GM19351 (cell line): ENCODE data around the gene PGK1.
A peak's percentile ranks its signal among the peaks of the same experiment; 100 is the strongest.
"Not testable (repeated sequence)": the region's sequence is repeated elsewhere in the genome, so short reads cannot be mapped to it uniquely, and the experiment has no call there.

Source experiments
- ATAC-seq: cut with Tn5 transposase; IDR thresholded peaks from one replicate; pipeline ENCODE4 v1.9.1; 2021; ENCODE audit warnings: mild to moderate bottlenecking, moderate library complexity; ENCODE audit not compliant: unreplicated experiment

PGK1 gene

GRCh38 chrX:78111140-78111931, 7.3 kb downstream of the PGK1 start:
- no peak for ATAC-seq

GRCh38 chrX:78116365-78116764, 12.3 kb downstream of the PGK1 start:
- no peak for ATAC-seq

GRCh38 chrX:78116766-78117165, 12.7 kb downstream of the PGK1 start:
- no peak for ATAC-seq

GRCh38 chrX:78118628-78119027, 14.6 kb downstream of the PGK1 start:
- no peak for ATAC-seq

GRCh38 chrX:78119521-78120227, 15.6 kb downstream of the PGK1 start:
- ATAC-seq, result no peak

GRCh38 chrX:78123190-78123589, 19.1 kb downstream of the PGK1 start:
- ATAC-seq, result no peak

- no peak for ATAC-seq
Measured at GRCh38 chrX:78124307-78124706, 20.3 kb downstream of the PGK1 start.

GRCh38 chrX:78125148-78125547, 21.1 kb downstream of the PGK1 start:
- ATAC-seq, result no peak

- not testable (repeated sequence) for ATAC-seq
Measured at GRCh38 chrX:78125781-78126180, 21.7 kb downstream of the PGK1 start.

GRCh38 chrX:78129714-78130113, 25.7 kb downstream of the PGK1 start:
- ATAC-seq, result no peak

GRCh38 chrX:78130396-78130795, 26.3 kb downstream of the PGK1 start:
- no peak for ATAC-seq

GRCh38 chrX:78131117-78131516, 27.1 kb downstream of the PGK1 start:
- no peak for ATAC-seq

GRCh38 chrX:78133238-78133960, 29.4 kb downstream of the PGK1 start:
- ATAC-seq, result no peak

- ATAC-seq, result peak; percentile 91
Measured at GRCh38 chrX:78139160-78140123, 35.4 kb downstream of the PGK1 start, which contains the start of gene TAF9B. Gene TAF9B, minus strand, starts transcription at chrX:78139650. Its CDS starts 39 bp downstream, at chrX:78139611.

- no peak for ATAC-seq
Measured at GRCh38 chrX:78140206-78140605, 36.2 kb downstream of the PGK1 start.

GRCh38 chrX:78147002-78147540, 43.0 kb downstream of the PGK1 start:
- not testable (repeated sequence) for ATAC-seq

GRCh38 chrX:78157373-78157772, 53.3 kb downstream of the PGK1 start:
- ATAC-seq, result not testable (repeated sequence)

- ATAC-seq, result not testable (repeated sequence)
Measured at GRCh38 chrX:78157846-78158245, 53.8 kb downstream of the PGK1 start.

GRCh38 chrX:78160711-78161110, 56.7 kb downstream of the PGK1 start:
- not testable (repeated sequence) for ATAC-seq

GRCh38 chrX:78163175-78163574, 59.1 kb downstream of the PGK1 start:
- ATAC-seq, result not testable (repeated sequence)
